IMR-90 (cell line): Measurements from ENCODE around the gene SYNJ2BP. TPM values are rescaled to one million over a fixed set of nuclear protein-coding genes. Genes with fewer than 3 reads are reported as not detected.

Source experiments
- ATAC-seq: fragments of 200-7000 bp; cut with Tn5 transposase; 2 replicates; pipeline ENCODE4 v1.9.1; 2020; ENCODE audit warnings: low read depth, mild to moderate bottlenecking, moderate library complexity
- BruUV-seq: library from RNA; stranded (reverse); fragments of 400-500 nt; replicated peaks from 2 replicates; lab custom pipeline; 2021; lab: Mats Ljungman, UMichigan
- CTCF ChIA-PET: fragments of 300-600 bp; formaldehyde crosslinking; extraction: SDS; loops from one replicate; lab custom pipeline; 2021; ENCODE audit warnings: antibody characterized with exemption; lab: Yijun Ruan, JAX
- POLR2A ChIA-PET: fragments of 300-600 bp; sonication (Branson Sonifier 250); formaldehyde crosslinking; loops from one replicate; lab custom pipeline; 2022; ENCODE audit warnings: antibody characterized with exemption; ENCODE audit not compliant: unreplicated experiment; lab: Charles Lee
- DNase-seq: peaks from one replicate; pipeline ENCODE4 v3.0.0; 2013
- H2AFZ ChIP-seq: replicated peaks from 2 replicates; pipeline ENCODE3; 2013; ENCODE audit warnings: low read length, mild to moderate bottlenecking; ENCODE audit not compliant: poor library complexity
- H2AK5ac ChIP-seq: 2 replicates; pipeline ENCODE4 v1.6.1; 2013; ENCODE audit warnings: low read depth, low read length, inconsistent platforms
- H2AK9ac ChIP-seq: replicated peaks from 2 replicates; pipeline ENCODE3; 2013; ENCODE audit warnings: mild to moderate bottlenecking, low read depth, low read length, moderate library complexity; ENCODE audit not compliant: poor library complexity
- H2BK120ac ChIP-seq: 2 replicates; pipeline ENCODE4 v1.6.1; 2013; ENCODE audit warnings: low read depth, low read length, inconsistent platforms
- H2BK15ac ChIP-seq: 3 replicates; pipeline ENCODE4 v1.6.1; 2013; ENCODE audit warnings: low read depth, low read length, inconsistent platforms
- H2BK20ac ChIP-seq: 2 replicates; pipeline ENCODE4 v1.6.1; 2013; ENCODE audit warnings: low read depth, mild to moderate bottlenecking, inconsistent platforms, low read length, moderate library complexity
- H2BK5ac ChIP-seq: 2 replicates; pipeline ENCODE4 v1.6.1; 2013; ENCODE audit warnings: mild to moderate bottlenecking, low read depth, low read length, inconsistent platforms; ENCODE audit not compliant: poor library complexity, severe bottlenecking
- H3K14ac ChIP-seq: replicated peaks from 2 replicates; pipeline ENCODE4 v1.6.1; 2013; ENCODE audit warnings: low read depth, low read length, inconsistent platforms
- H3K18ac ChIP-seq: 2 replicates; pipeline ENCODE4 v1.6.1; 2013; ENCODE audit warnings: low read depth, low read length, control low read depth
- H3K23ac ChIP-seq: 2 replicates; pipeline ENCODE4 v1.6.1; 2013; ENCODE audit warnings: low read depth, low read length, inconsistent platforms
- H3K27ac ChIP-seq: 2 replicates; pipeline ENCODE4 v1.5.1; 2013; ENCODE audit warnings: mild to moderate bottlenecking, control low read depth, low read length; ENCODE audit not compliant: insufficient read depth
- H3K27me3 ChIP-seq: 2 replicates; pipeline ENCODE4 v1.6.1; 2013; ENCODE audit warnings: low read length; ENCODE audit not compliant: control insufficient read depth, insufficient read depth
- H3K36me3 ChIP-seq: 2 replicates; pipeline ENCODE4 v1.6.1; 2013; ENCODE audit warnings: low read length, mixed read lengths; ENCODE audit not compliant: control insufficient read depth, insufficient read depth
- H3K4ac ChIP-seq: 2 replicates; pipeline ENCODE4 v1.6.1; 2013; ENCODE audit warnings: low read depth, low read length, inconsistent platforms
- H3K4me1 ChIP-seq: 2 replicates; pipeline ENCODE4 v1.6.1; 2013; ENCODE audit warnings: low read length, mixed read lengths; ENCODE audit not compliant: control insufficient read depth, insufficient read depth
- H3K4me2 ChIP-seq: 2 replicates; pipeline ENCODE4 v1.6.1; 2013; ENCODE audit warnings: low read depth, mild to moderate bottlenecking, control low read depth, low read length, moderate library complexity
- H3K4me3 ChIP-seq: 2 replicates; pipeline ENCODE4 v1.5.1; 2013; ENCODE audit warnings: low read depth, mild to moderate bottlenecking, control low read depth, low read length, moderate library complexity; ENCODE audit not compliant: insufficient read depth
- H3K56ac ChIP-seq: 2 replicates; pipeline ENCODE4 v1.6.1; 2013; ENCODE audit warnings: low read length, inconsistent platforms; ENCODE audit not compliant: insufficient read depth; ENCODE audit errors: extremely low read depth
- H3K79me1 ChIP-seq, 2 experiments: 2 replicates each; pipeline ENCODE4 v1.6.1; 2013; ENCODE audit warnings: low read length in 2 of 2, inconsistent platforms in 1 of 2, low read depth in 1 of 2
- H3K9ac ChIP-seq: 2 replicates; pipeline ENCODE4 v1.6.1; 2013; ENCODE audit warnings: low read depth, low read length, control low read depth
- H3K9me1 ChIP-seq: 2 replicates; pipeline ENCODE4 v1.6.1; 2013; ENCODE audit warnings: low read length, inconsistent platforms; ENCODE audit not compliant: insufficient read depth
- H3K9me3 ChIP-seq: 2 replicates; pipeline ENCODE4 v1.6.1; 2013; ENCODE audit warnings: low read length; ENCODE audit not compliant: control insufficient read depth, insufficient read depth
- H4K20me1 ChIP-seq: 2 replicates; pipeline ENCODE4 v1.6.1; 2013; ENCODE audit warnings: low read length, inconsistent platforms; ENCODE audit not compliant: insufficient read depth
- H4K5ac ChIP-seq: 2 replicates; pipeline ENCODE4 v1.6.1; 2013; ENCODE audit warnings: mild to moderate bottlenecking, low read depth, low read length, control low read depth
- H4K8ac ChIP-seq, 2 experiments: 2 replicates each; pipeline ENCODE4 v1.6.1; 2013; ENCODE audit warnings: low read depth in 2 of 2, low read length in 2 of 2, control low read depth in 1 of 2, inconsistent platforms in 1 of 2
- H4K91ac ChIP-seq: 2 replicates; pipeline ENCODE4 v1.6.1; 2013; ENCODE audit warnings: low read depth, low read length, inconsistent platforms; ENCODE audit not compliant: insufficient read depth
- CHD1 ChIP-seq: IDR thresholded peaks from 2 replicates; pipeline ENCODE4 v1.6.1; 2012; ENCODE audit warnings: low read depth, low read length, improper control_type of control experiment
- MAFK ChIP-seq: IDR thresholded peaks from 2 replicates; pipeline ENCODE4 v1.6.1; 2012; ENCODE audit warnings: low read depth, low read length, improper control_type of control experiment
- MAZ ChIP-seq: IDR thresholded peaks from 2 replicates; pipeline ENCODE4 v1.6.1; 2012; ENCODE audit warnings: low read depth, mild to moderate bottlenecking, low read length, improper control_type of control experiment, moderate library complexity, borderline replicate concordance
- MXI1 ChIP-seq: IDR thresholded peaks from 2 replicates; pipeline ENCODE4 v1.6.1; 2012; ENCODE audit warnings: low read depth, mild to moderate bottlenecking, low read length, moderate library complexity, borderline replicate concordance
- NFE2L2 ChIP-seq: fragments of 150-350 bp; IDR thresholded peaks from 2 replicates; pipeline ENCODE4 v1.6.1; 2016; ENCODE audit warnings: low read depth, mild to moderate bottlenecking, low read length
- POLR2A ChIP-seq: IDR thresholded peaks from 2 replicates; pipeline ENCODE4 v1.6.1; 2012; ENCODE audit warnings: mild to moderate bottlenecking, low read depth, low read length
- WGBS, 2 experiments: methylation state at CpG; one replicate each; pipeline versions ENCODE4 v1.1.5 to v1.1.7; 2013; ENCODE audit warnings: missing lambda C conversion rate in 2 of 2; ENCODE audit not compliant: insufficient read length in 1 of 2; ENCODE audit errors: extremely low coverage in 2 of 2; 5-methylcytosine and 5-hydroxymethylcytosine counted together
- dilution Hi-C: fragments of 300-500 bp; cut with HindIII; formaldehyde crosslinking; loops from one replicate; pipeline ENCODE4 v1.14.3; 2018; ENCODE audit warnings: low sequenced_read_pairs; ENCODE audit not compliant: unreplicated experiment
- in situ Hi-C: fragments of 300-500 bp; cut with MboI; formaldehyde crosslinking; loops from 3 replicates; pipeline ENCODE4 v1.14.3; 2019; ENCODE audit warnings: low sequenced_read_pairs, inconsistent platforms, mixed read lengths
- intact Hi-C: fragments of 100-400 bp; cut with micrococcal nuclease; formaldehyde crosslinking; loops from 2 replicates; pipeline ENCODE4 v1.10.0; 2022
- polyA plus RNA-seq, 3 experiments: library from polyadenylated mRNA; depleted of rRNA; stranded (reverse); fragments of >200 nt; gene quantifications; 2 replicates each; pipeline ENCODE4 v1.2.3, GENCODE V29; 2012; ENCODE audit warnings: low replicate concordance in 1 of 3
- total RNA-seq: library from RNA; depleted of rRNA; stranded (reverse); fragments of >200 nt; gene quantifications from 2 replicates; pipeline ENCODE4 v1.2.3, GENCODE V29; 2012

SYNJ2BP gene
- total and polyA plus RNA-seq, 2 of the 4 experiments (the other 2 are of a cell fraction), result 10.0 to 25.5 TPM

DNA sequence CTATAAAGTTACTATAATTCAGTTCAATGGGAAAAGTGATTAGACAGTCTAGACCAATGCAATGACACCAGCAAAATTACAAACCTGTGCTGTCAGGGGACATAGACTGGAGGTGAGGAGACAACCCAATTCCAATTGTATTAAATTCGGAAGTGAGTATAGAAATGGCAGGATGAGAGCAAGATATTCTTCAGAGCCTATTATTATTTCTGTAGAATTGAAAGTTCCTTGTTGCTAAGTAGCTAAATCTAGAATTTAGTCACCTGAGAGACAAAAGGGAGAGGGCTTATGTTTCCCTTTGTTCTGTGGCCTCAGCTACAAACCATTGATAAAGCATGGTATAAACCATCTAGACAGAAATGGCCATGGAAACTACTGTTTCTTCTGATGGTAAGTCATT lies 35.0 kb upstream of the SYNJ2BP start, which contains the start of gene ADAM21:
ADAM21 (plus strand) TSS at position 301 of the 400 bp plus-strand sequence. CDS start 5,326 bp downstream, outside the sequence.
- H2AK5ac ChIP-seq, result no peak within 1 kb of the TSS
- no peak within 1 kb of the TSS for H2BK5ac ChIP-seq
- H3K27ac ChIP-seq, result no peak within 1 kb of the TSS
- no peaks in the 10 kb centered on the region for H3K9me3 ChIP-seq
- H2BK20ac ChIP-seq, result no peak within 1 kb of the TSS
- H3K4me1 ChIP-seq, result no peaks in the 10 kb centered on the region
- no peak within 1 kb of the TSS for H2AK9ac ChIP-seq
- no peak within 1 kb of the TSS for H3K4me3 ChIP-seq
- H3K27me3 ChIP-seq, result no peaks in the 10 kb centered on the region
- no peak within 1 kb of the TSS for H3K23ac ChIP-seq
- no TSS peak for BruUV-seq
- H3K79me1 ChIP-seq, result no peaks in the 10 kb centered on the region
- no peaks in the 10 kb centered on the region for H4K20me1 ChIP-seq
- CTCF ChIA-PET, result no interaction called here
- H2BK15ac ChIP-seq, result no peak within 1 kb of the TSS
- no peak within 1 kb of the TSS for H3K4me2 ChIP-seq
- dilution Hi-C loops, result no loop called here
- H3K9ac ChIP-seq, result no peak within 1 kb of the TSS
- no peak for TF ChIP-seq MXI1
- TF ChIP-seq POLR2A, result no peak
- no peak for TF ChIP-seq MAFK
- no peak for TF ChIP-seq MAZ
- no peak for TF ChIP-seq NFE2L2
- no peak for TF ChIP-seq CHD1
- DNase-seq, result no peak
- in situ Hi-C loops, result no loop called here
- H4K91ac ChIP-seq, result no peak within 1 kb of the TSS
- H3K14ac ChIP-seq, result no peak within 1 kb of the TSS
- H3K9me1 ChIP-seq, result no peaks in the 10 kb centered on the region
- H2AFZ ChIP-seq, result no peak within 1 kb of the TSS
- no peak within 1 kb of the TSS for H4K5ac ChIP-seq
- intact Hi-C loops, result no loop called here
- no peak within 1 kb of the TSS for H2BK120ac ChIP-seq
- H3K56ac ChIP-seq, result no peak within 1 kb of the TSS
- no peaks in the 10 kb centered on the region for H3K36me3 ChIP-seq
- H3K18ac ChIP-seq, result no peak within 1 kb of the TSS
- H4K8ac ChIP-seq, result no peak within 1 kb of the TSS
- WGBS, 2 experiments, result no CpG with 5 or more reads among the region's 1 CpG
- no peak for ATAC-seq
- H3K4ac ChIP-seq, result no peak within 1 kb of the TSS
- POLR2A ChIA-PET, result no interaction called here
